Kidney epithelial cell (primary cell): ENCODE measurements around the gene TSG101. TPM values are rescaled to one million over a fixed set of nuclear protein-coding genes. Genes with fewer than 3 reads are reported as not detected.

Experiments used
- DNase-seq: peaks from one replicate; pipeline ENCODE4 v3.0.0-alpha.2; 2010; ENCODE audit warnings: low read depth
- H3K27me3 ChIP-seq: 2 replicates; pipeline ENCODE4 v1.6.0; 2011; ENCODE audit warnings: low read length; ENCODE audit not compliant: control insufficient read depth, insufficient read depth
- H3K36me3 ChIP-seq: 2 replicates; pipeline ENCODE4 v1.5.1; 2011; ENCODE audit warnings: low read length; ENCODE audit not compliant: control insufficient read depth, insufficient read depth
- H3K4me3 ChIP-seq: 2 replicates; pipeline ENCODE4 v1.5.1; 2011; ENCODE audit warnings: low read depth, mild to moderate bottlenecking, control low read depth, low read length
- CTCF ChIP-seq: IDR thresholded peaks from 2 replicates; pipeline ENCODE4 v1.5.1; 2011; ENCODE audit warnings: mild to moderate bottlenecking, moderate library complexity, low read length, control low read depth, inconsistent platforms; ENCODE audit not compliant: insufficient read depth, poor library complexity, severe bottlenecking
- total RNA-seq: library from RNA; depleted of rRNA; stranded (reverse); fragments of >200 nt; gene quantifications from 2 replicates; pipeline ENCODE4 v1.2.3, GENCODE V29; 2015

TSG101 gene
- total RNA-seq, result 131 and 180 TPM in 2 replicates

GRCh38 chr11:18526521-18527296 is at the start of gene TSG101:
TSS of gene TSG101 (minus strand) at chr11:18526942. CDS start at chr11:18526816, 126 bp downstream.
- no peak for TF ChIP-seq CTCF
- peak; percentile 79 for DNase-seq
- no peaks in the 10 kb centered on the region for H3K27me3 ChIP-seq
- no peaks in the 10 kb centered on the region for H3K36me3 ChIP-seq
- H3K4me3 ChIP-seq, result peak within 1 kb of the TSS; percentile 82

GRCh38 chr11:18575361-18575760 is 48.6 kb upstream of the TSG101 start:
- TF ChIP-seq CTCF, result no peak
- H3K27me3 ChIP-seq, result no peaks in the 10 kb centered on the region
- no peaks in the 10 kb centered on the region for H3K36me3 ChIP-seq
- H3K4me3 ChIP-seq, result no peak overlapping the region
- no peak for DNase-seq

- TF ChIP-seq CTCF, result no peak
- Histone ChIP-seq H3K4me3 (no peak overlapping the region), H3K27me3 (no peaks in the 10 kb centered on the region), H3K36me3 (no peaks in the 10 kb centered on the region)
- no peak for DNase-seq
These were observed 40.3 kb upstream of the TSG101 start for GRCh38 chr11:18567081-18567480.

GRCh38 chr11:18566406-18566805 is 39.7 kb upstream of the TSG101 start:
- no peaks in the 10 kb centered on the region for H3K36me3 ChIP-seq
- no peaks in the 10 kb centered on the region for H3K27me3 ChIP-seq
- no peak overlapping the region for H3K4me3 ChIP-seq
- no peak for TF ChIP-seq CTCF
- DNase-seq, result no peak

GRCh38 chr11:18564149-18564548 is 37.4 kb upstream of the TSG101 start:
- Histone ChIP-seq H3K27me3 (no peaks in the 10 kb centered on the region), H3K4me3 (no peak overlapping the region), H3K36me3 (no peaks in the 10 kb centered on the region)
- TF ChIP-seq CTCF, result no peak
- DNase-seq, result no peak

GRCh38 chr11:18563090-18563730 is 36.5 kb upstream of the TSG101 start:
- Histone ChIP-seq H3K4me3 (no peak overlapping the region), H3K36me3 (no peaks in the 10 kb centered on the region), H3K27me3 (no peaks in the 10 kb centered on the region)
- TF ChIP-seq CTCF, result no peak
- DNase-seq, result no peak
